HEK293 (cell line): ENCODE results near the gene ATP2B3.

Experiments
- BCL11B ChIP-seq: fragments of 450-650 bp; formaldehyde crosslinking; IDR thresholded peaks from 2 replicates; pipeline ENCODE4 v1.5.1; 2016; ENCODE audit warnings: low read depth, missing biosample characterization, missing genetic modification characterization
- CTCF ChIP-seq: fragments of 450-650 bp; formaldehyde crosslinking; IDR thresholded peaks from 2 replicates; pipeline ENCODE4 v1.5.1; 2016; ENCODE audit warnings: missing biosample characterization, missing genetic modification characterization
- YY1 ChIP-seq: fragments of 450-650 bp; formaldehyde crosslinking; IDR thresholded peaks from 2 replicates; pipeline ENCODE4 v1.5.1; 2018; ENCODE audit warnings: missing biosample characterization, missing genetic modification characterization
- ZFP69B ChIP-seq: fragments of 450-650 bp; formaldehyde crosslinking; IDR thresholded peaks from 2 replicates; pipeline ENCODE4 v1.5.1; 2016; ENCODE audit warnings: missing biosample characterization, missing genetic modification characterization
- ZNF350 ChIP-seq: fragments of 450-650 bp; formaldehyde crosslinking; IDR thresholded peaks from 2 replicates; pipeline ENCODE4 v1.5.0; 2017; ENCODE audit warnings: missing biosample characterization, mild to moderate bottlenecking, missing genetic modification characterization

- TF ChIP-seq ZFP69B (no peak), CTCF (tag by site-specific recombination) (no peak), ZNF350 (tag by site-specific recombination) (no peak), YY1 (tag by site-specific recombination) (no peak), BCL11B (tag by site-specific recombination) (no peak)
These were observed 15.9 kb upstream of the ATP2B3 start for GRCh38 chrX:153501530-153501929.
